SK-N-SH (cell line): ENCODE data around the gene TMTC2. TPM values are rescaled to one million over a fixed set of nuclear protein-coding genes. Genes with fewer than 3 reads are reported as not detected.

ENCODE experiments used
- CTCF ChIA-PET: fragments of 300-600, 350-600 bp; formaldehyde crosslinking; extraction: SDS; loops from one replicate; lab custom pipeline; 2021; lab: Yijun Ruan, JAX
- POLR2A ChIA-PET: fragments of 350-600 bp; sonication (Branson Sonifier 250); formaldehyde crosslinking; extraction: SDS; loops from one replicate; lab custom pipeline; 2020; ENCODE audit warnings: antibody characterized with exemption, inconsistent platforms; lab: Yijun Ruan, JAX
- DNase-seq: peaks from one replicate; pipeline ENCODE4 v3.0.0; 2012
- H2AFZ ChIP-seq: fragments of 200-600 bp; sonication (generic); 2 replicates; pipeline ENCODE4 v1.8.1; 2016; ENCODE audit warnings: antibody characterized with exemption, mild to moderate bottlenecking, low read depth
- H3F3A ChIP-seq: fragments of 200-600 bp; sonication (generic); replicated peaks from 2 replicates; pipeline ENCODE3; 2016; ENCODE audit warnings: antibody characterized with exemption, mild to moderate bottlenecking; ENCODE audit not compliant: insufficient read depth
- H3K27ac ChIP-seq, 2 experiments: fragments of 200-500 bp in 1 of 2; fragments of 200-600 bp in 1 of 2; sonication (Bioruptor generic) in 1 of 2; sonication (generic), shearing (Covaris generic) in 1 of 2; 2 replicates each; pipeline versions ENCODE4 v1.5.1 to v1.6.1; 2014 to 2016; ENCODE audit warnings: low read depth in 2 of 2, inconsistent platforms in 1 of 2, low read length in 1 of 2, mild to moderate bottlenecking in 1 of 2, mixed read lengths in 1 of 2
- H3K27me3 ChIP-seq: fragments of 200-600 bp; sonication (generic), shearing (Covaris generic); 2 replicates; pipeline ENCODE4 v1.6.1; 2016; ENCODE audit warnings: mixed run types; ENCODE audit not compliant: insufficient read depth
- H3K36me3 ChIP-seq, 2 experiments: fragments of 200-500 bp in 1 of 2; fragments of 200-600 bp in 1 of 2; sonication (Bioruptor generic) in 1 of 2; sonication (generic) in 1 of 2; replicated peaks in 1 of 2; 2 replicates each; pipeline versions ENCODE3 to v1.5.1; 2014 to 2016; ENCODE audit warnings: low read length in 1 of 2, mild to moderate bottlenecking in 1 of 2; ENCODE audit not compliant: insufficient read depth in 2 of 2, control insufficient read depth in 1 of 2
- H3K4me1 ChIP-seq, 2 experiments: fragments of 200-500 bp in 1 of 2; fragments of 200-600 bp in 1 of 2; sonication (Bioruptor generic) in 1 of 2; sonication (generic), shearing (Covaris generic) in 1 of 2; 2 replicates each; pipeline versions ENCODE4 v1.5.1 to v1.6.1; 2014 to 2016; ENCODE audit warnings: low read depth in 1 of 2, low read length in 1 of 2, mixed run types in 1 of 2; ENCODE audit not compliant: insufficient read depth in 2 of 2, control insufficient read depth in 1 of 2
- H3K4me2 ChIP-seq: fragments of 200-600 bp; sonication (generic), shearing (Covaris generic); 2 replicates; pipeline ENCODE4 v1.6.1; 2017; ENCODE audit warnings: mixed run types
- H3K4me3 ChIP-seq, 2 experiments: fragments of 200-500 bp in 1 of 2; fragments of 200-600 bp in 1 of 2; sonication (Bioruptor generic) in 1 of 2; sonication (generic), shearing (Covaris generic) in 1 of 2; 2 replicates each; pipeline versions ENCODE4 v1.5.1 to v1.8.1; 2014 to 2016; ENCODE audit warnings: low read depth in 2 of 2, inconsistent platforms in 1 of 2, low read length in 1 of 2, mild to moderate bottlenecking in 1 of 2, mixed read lengths in 1 of 2, moderate library complexity in 1 of 2
- H3K79me2 ChIP-seq: fragments of 200-600 bp; sonication (generic); 2 replicates; pipeline ENCODE4 v1.8.1; 2017; ENCODE audit warnings: mild to moderate bottlenecking; ENCODE audit not compliant: insufficient read depth
- H3K9ac ChIP-seq: fragments of 200-600 bp; sonication (generic); 2 replicates; pipeline ENCODE4 v1.6.1; 2017; ENCODE audit warnings: mixed run types
- H3K9me2 ChIP-seq: fragments of 200-600 bp; sonication (generic); 2 replicates; pipeline ENCODE4 v1.6.1; 2017; ENCODE audit warnings: mixed run types
- H3K9me3 ChIP-seq: fragments of 200-600 bp; sonication (generic); 2 replicates; pipeline ENCODE4 v1.6.1; 2017; ENCODE audit warnings: mixed run types, mild to moderate bottlenecking, moderate library complexity
- H4K20me1 ChIP-seq: fragments of 200-600 bp; sonication (generic); 2 replicates; pipeline ENCODE4 v1.6.1; 2017; ENCODE audit warnings: mild to moderate bottlenecking, mixed run types; ENCODE audit not compliant: insufficient read depth
- CHD2 ChIP-seq: fragments of 150-350 bp; IDR thresholded peaks from 2 replicates; pipeline ENCODE4 v1.6.1; 2018; ENCODE audit warnings: low read length; ENCODE audit not compliant: partially characterized antibody
- EZH2phosphoT487 ChIP-seq: fragments of 200-600 bp; sonication (generic); IDR thresholded peaks from 2 replicates; pipeline ENCODE4 v1.6.1; 2017; ENCODE audit warnings: low read depth, mixed run types, mild to moderate bottlenecking, antibody characterized with exemption, moderate library complexity, borderline replicate concordance
- FOSL2 ChIP-seq: IDR thresholded peaks from 2 replicates; pipeline ENCODE4 v1.4.0; 2012; ENCODE audit warnings: low read depth, mild to moderate bottlenecking, moderate library complexity, borderline replicate concordance
- FOXJ3 ChIP-seq: sonication (generic); formaldehyde crosslinking; IDR thresholded peaks from 2 replicates; pipeline ENCODE4 v1.5.1; 2020; ENCODE audit warnings: mild to moderate bottlenecking, missing genetic modification reagents
- FOXM1 ChIP-seq: IDR thresholded peaks from 2 replicates; pipeline ENCODE4 v1.4.0; 2012; ENCODE audit warnings: low read depth, mild to moderate bottlenecking
- GABPA ChIP-seq: IDR thresholded peaks from 2 replicates; pipeline ENCODE4 v1.4.0; 2012; ENCODE audit warnings: low read depth, mild to moderate bottlenecking
- MEF2A ChIP-seq: IDR thresholded peaks from 2 replicates; pipeline ENCODE4 v1.4.0; 2012; ENCODE audit warnings: low read depth, borderline replicate concordance
- MXI1 ChIP-seq: IDR thresholded peaks from 2 replicates; pipeline ENCODE4 v1.6.1; 2012; ENCODE audit warnings: mild to moderate bottlenecking, low read depth, low read length, improper control_type of control experiment
- NFIC ChIP-seq: IDR thresholded peaks from 2 replicates; pipeline ENCODE4 v1.4.0; 2012; ENCODE audit warnings: borderline replicate concordance
- RAD21 ChIP-seq: IDR thresholded peaks from 2 replicates; pipeline ENCODE4 v1.6.1; 2012; ENCODE audit warnings: mild to moderate bottlenecking, low read length
- RCOR1 ChIP-seq: fragments of 150-350 bp; IDR thresholded peaks from 2 replicates; pipeline ENCODE4 v1.6.1; 2017; ENCODE audit warnings: antibody characterized with exemption, low read length
- RFX5 ChIP-seq: IDR thresholded peaks from 2 replicates; pipeline ENCODE4 v1.6.1; 2012; ENCODE audit warnings: mild to moderate bottlenecking, improper control_type of control experiment, low read length
- RXRA ChIP-seq: IDR thresholded peaks from 2 replicates; pipeline ENCODE4 v1.4.0; 2012; ENCODE audit warnings: low read depth, mild to moderate bottlenecking, borderline replicate concordance
- SMC3 ChIP-seq: IDR thresholded peaks from 2 replicates; pipeline ENCODE4 v1.6.1; 2012; ENCODE audit warnings: low read depth, low read length, improper control_type of control experiment
- TAF1 ChIP-seq: IDR thresholded peaks from 2 replicates; pipeline ENCODE4 v1.6.1; 2012; ENCODE audit warnings: low read depth, mild to moderate bottlenecking, low read length, moderate library complexity, borderline replicate concordance
- TEAD4 ChIP-seq: IDR thresholded peaks from 2 replicates; pipeline ENCODE4 v1.4.0; 2012; ENCODE audit warnings: mild to moderate bottlenecking, borderline replicate concordance; ENCODE audit not compliant: insufficient read depth
- YY1 ChIP-seq: IDR thresholded peaks from 2 replicates; pipeline ENCODE4 v1.4.0; 2012; ENCODE audit warnings: low read depth, mild to moderate bottlenecking
- WGBS: methylation state at CpG from one replicate; pipeline ENCODE4 v1.1.6; 2017; ENCODE audit warnings: low lambda C conversion rate; 5-methylcytosine and 5-hydroxymethylcytosine counted together
- polyA plus RNA-seq, 3 experiments: library from polyadenylated mRNA; depleted of rRNA; stranded (reverse); fragments of >200 nt; gene quantifications; 2 replicates each; pipeline ENCODE4 v1.2.3, GENCODE V29; 2012
- TF ChIP-seq, protein P1 (sequence below): fragments of 200-600 bp; sonication (generic); IDR thresholded peaks from 2 replicates; pipeline ENCODE4 v1.6.1; 2017; ENCODE audit warnings: antibody characterized with exemption, mild to moderate bottlenecking, moderate library complexity
- TF ChIP-seq, protein P2 (sequence below): IDR thresholded peaks from 2 replicates; pipeline ENCODE4; 2012
- TF ChIP-seq, protein P3 (sequence below): fragments of 150-350 bp; IDR thresholded peaks from 2 replicates; pipeline ENCODE4 v1.6.1; 2017; ENCODE audit warnings: antibody characterized with exemption, low read length, low read depth, borderline replicate concordance
- TF ChIP-seq, protein P4 (sequence below): IDR thresholded peaks from 2 replicates; pipeline ENCODE4 v1.4.0; 2012; ENCODE audit warnings: low read depth

TMTC2 gene
- polyA plus RNA-seq, 1 of the 3 experiments (the other 2 are of a cell fraction) = 4.1 TPM

- ChIA-PET POLR2A (no interaction called here), CTCF (interaction anchor here (1.2 kb wide), 1 partner anchor 9 kb away, joined by 4 read pairs; no protein-coding TSS in a partner anchor)
- no peaks in the 10 kb centered on the region for H3K9me3 ChIP-seq
- H3K9me2 ChIP-seq = no peaks in the 10 kb centered on the region
- peaks cover 4% of the 10 kb centered on the region for H3F3A ChIP-seq
- TF ChIP-seq, protein P1, sequence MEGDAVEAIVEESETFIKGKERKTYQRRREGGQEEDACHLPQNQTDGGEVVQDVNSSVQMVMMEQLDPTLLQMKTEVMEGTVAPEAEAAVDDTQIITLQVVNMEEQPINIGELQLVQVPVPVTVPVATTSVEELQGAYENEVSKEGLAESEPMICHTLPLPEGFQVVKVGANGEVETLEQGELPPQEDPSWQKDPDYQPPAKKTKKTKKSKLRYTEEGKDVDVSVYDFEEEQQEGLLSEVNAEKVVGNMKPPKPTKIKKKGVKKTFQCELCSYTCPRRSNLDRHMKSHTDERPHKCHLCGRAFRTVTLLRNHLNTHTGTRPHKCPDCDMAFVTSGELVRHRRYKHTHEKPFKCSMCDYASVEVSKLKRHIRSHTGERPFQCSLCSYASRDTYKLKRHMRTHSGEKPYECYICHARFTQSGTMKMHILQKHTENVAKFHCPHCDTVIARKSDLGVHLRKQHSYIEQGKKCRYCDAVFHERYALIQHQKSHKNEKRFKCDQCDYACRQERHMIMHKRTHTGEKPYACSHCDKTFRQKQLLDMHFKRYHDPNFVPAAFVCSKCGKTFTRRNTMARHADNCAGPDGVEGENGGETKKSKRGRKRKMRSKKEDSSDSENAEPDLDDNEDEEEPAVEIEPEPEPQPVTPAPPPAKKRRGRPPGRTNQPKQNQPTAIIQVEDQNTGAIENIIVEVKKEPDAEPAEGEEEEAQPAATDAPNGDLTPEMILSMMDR = no peak
- TF ChIP-seq RXRA = no peak
- no peak for TF ChIP-seq MXI1
- no peak for TF ChIP-seq FOSL2
- TF ChIP-seq TAF1 = no peak
- no peak for TF ChIP-seq YY1
- no peak for TF ChIP-seq MEF2A
- TF ChIP-seq EZH2phosphoT487 = no peak
- H4K20me1 ChIP-seq = no peaks in the 10 kb centered on the region
- DNase-seq = no peak
- no peak overlapping the region for H3K4me2 ChIP-seq
- 67% methylated on average over 2 of the region's 2 CpGs for WGBS
- H3K4me3 ChIP-seq = no peak overlapping the region
- no peaks in the 10 kb centered on the region for H3K4me1 ChIP-seq
- H3K36me3 ChIP-seq = no peaks in the 10 kb centered on the region
- H2AFZ ChIP-seq = no peak overlapping the region
- no peaks in the 10 kb centered on the region for H3K79me2 ChIP-seq
- H3K27me3 ChIP-seq = no peaks in the 10 kb centered on the region
- no peak overlapping the region for H3K27ac ChIP-seq
- H3K9ac ChIP-seq = no peak overlapping the region
These were observed 256.3 kb downstream of the TMTC2 start for GRCh38 chr12:82942991-82943401.

- WGBS = 89% methylated on average over 2 of the region's 2 CpGs
These were observed 261.8 kb downstream of the TMTC2 start for GRCh38 chr12:82948491-82948890.

More at GRCh38 chr12:82948491-82948890, 261.8 kb downstream of the TMTC2 start:
- ChIA-PET CTCF (interaction anchor here (0.7 to 1.7 kb wide), 2 partner anchors 17 to 190 kb away, joined by 4 to 5 read pairs; no protein-coding TSS in a partner anchor), POLR2A (interaction anchor here (0.7 kb wide), 1 partner anchor 160 kb away, joined by 4 read pairs; no protein-coding TSS in a partner anchor)
- Histone ChIP-seq H3K4me3 (no peak overlapping the region), H3K27me3 (no peaks in the 10 kb centered on the region), H4K20me1 (no peaks in the 10 kb centered on the region), H3K27ac (no peak overlapping the region), H2AFZ (no peak overlapping the region), H3K9me3 (no peaks in the 10 kb centered on the region), H3K36me3 (no peaks in the 10 kb centered on the region), H3F3A (peaks cover 4% of the 10 kb centered on the region), H3K79me2 (no peaks in the 10 kb centered on the region), H3K4me1 (peaks cover 0 to 7% of the 10 kb centered on the region in 2 experiments; a peak in 2 of 4 replicates), H3K9ac (no peak overlapping the region), H3K9me2 (no peaks in the 10 kb centered on the region), H3K4me2 (no peak overlapping the region)
- DNase-seq = no peak
- TF ChIP-seq CHD2 (no peak), YY1 (no peak), RXRA (no peak), RAD21 (no peak), RCOR1 (no peak), NFIC (no peak), FOXJ3 (CRISPR knock-in tag) (no peak), SMC3 (no peak), FOXM1 (no peak), GABPA (no peak), EZH2phosphoT487 (no peak), TEAD4 (no peak), MEF2A (no peak), RFX5 (no peak), TAF1 (no peak)
- TF ChIP-seq, protein P2, sequence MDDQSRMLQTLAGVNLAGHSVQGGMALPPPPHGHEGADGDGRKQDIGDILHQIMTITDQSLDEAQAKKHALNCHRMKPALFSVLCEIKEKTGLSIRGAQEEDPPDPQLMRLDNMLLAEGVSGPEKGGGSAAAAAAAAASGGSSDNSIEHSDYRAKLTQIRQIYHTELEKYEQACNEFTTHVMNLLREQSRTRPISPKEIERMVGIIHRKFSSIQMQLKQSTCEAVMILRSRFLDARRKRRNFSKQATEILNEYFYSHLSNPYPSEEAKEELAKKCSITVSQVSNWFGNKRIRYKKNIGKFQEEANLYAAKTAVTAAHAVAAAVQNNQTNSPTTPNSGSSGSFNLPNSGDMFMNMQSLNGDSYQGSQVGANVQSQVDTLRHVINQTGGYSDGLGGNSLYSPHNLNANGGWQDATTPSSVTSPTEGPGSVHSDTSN = no peak
- TF ChIP-seq, protein P3, sequence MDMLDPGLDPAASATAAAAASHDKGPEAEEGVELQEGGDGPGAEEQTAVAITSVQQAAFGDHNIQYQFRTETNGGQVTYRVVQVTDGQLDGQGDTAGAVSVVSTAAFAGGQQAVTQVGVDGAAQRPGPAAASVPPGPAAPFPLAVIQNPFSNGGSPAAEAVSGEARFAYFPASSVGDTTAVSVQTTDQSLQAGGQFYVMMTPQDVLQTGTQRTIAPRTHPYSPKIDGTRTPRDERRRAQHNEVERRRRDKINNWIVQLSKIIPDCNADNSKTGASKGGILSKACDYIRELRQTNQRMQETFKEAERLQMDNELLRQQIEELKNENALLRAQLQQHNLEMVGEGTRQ = no peak
- TF ChIP-seq, protein P4, sequence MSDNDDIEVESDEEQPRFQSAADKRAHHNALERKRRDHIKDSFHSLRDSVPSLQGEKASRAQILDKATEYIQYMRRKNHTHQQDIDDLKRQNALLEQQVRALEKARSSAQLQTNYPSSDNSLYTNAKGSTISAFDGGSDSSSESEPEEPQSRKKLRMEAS = no peak
